Left hindlimb (tissue), 1 donor: Measurements from ENCODE around the gene PACC1.

Experiments used
- DNase-seq: peaks from one replicate; pipeline ENCODE4 v3.0.0-alpha.2; 2018

The PACC1 gene

GRCh38 chr1:212414328-212415106 lies at the start of gene PACC1:
Gene PACC1, minus strand, starts transcription at chr1:212414886. Its CDS starts 129 bp downstream, at chr1:212414757.
- DNase-seq: peak; percentile 92

GRCh38 chr1:212463565-212464285 lies 49.0 kb upstream of the PACC1 start:
- no peak for DNase-seq

GRCh38 chr1:212461916-212462660 lies 47.4 kb upstream of the PACC1 start:
- no peak for DNase-seq

GRCh38 chr1:212460376-212460775 lies 45.7 kb upstream of the PACC1 start:
- DNase-seq: no peak

GRCh38 chr1:212459656-212460055 lies 45.0 kb upstream of the PACC1 start:
- no peak for DNase-seq

GRCh38 chr1:212458817-212459216 lies 44.1 kb upstream of the PACC1 start:
- no peak for DNase-seq

- DNase-seq: no peak
Observed at GRCh38 chr1:212457740-212458338, 43.2 kb upstream of the PACC1 start.

GRCh38 chr1:212455803-212456528 lies 41.3 kb upstream of the PACC1 start:
- DNase-seq: peak; percentile 90

GRCh38 chr1:212455401-212455800 lies 40.7 kb upstream of the PACC1 start:
- DNase-seq: no peak

- no peak for DNase-seq
Observed at GRCh38 chr1:212454741-212455140, 40.1 kb upstream of the PACC1 start.

- no peak for DNase-seq
Observed at GRCh38 chr1:212453156-212453857, 38.6 kb upstream of the PACC1 start.

- DNase-seq: peak; percentile 91
Observed at GRCh38 chr1:212452323-212453155, 37.9 kb upstream of the PACC1 start.

GRCh38 chr1:212451416-212452322 lies 37.0 kb upstream of the PACC1 start:
- no peak for DNase-seq

- peak; percentile 59 for DNase-seq
Observed at GRCh38 chr1:212450331-212450881, 35.7 kb upstream of the PACC1 start.

GRCh38 chr1:212447478-212447877 lies 32.8 kb upstream of the PACC1 start:
- DNase-seq: no peak

- DNase-seq: no peak
Observed at GRCh38 chr1:212446333-212446732, 31.6 kb upstream of the PACC1 start.

GRCh38 chr1:212442408-212442807 lies 27.7 kb upstream of the PACC1 start:
- DNase-seq: no peak

- DNase-seq: no peak
Observed at GRCh38 chr1:212440419-212440818, 25.7 kb upstream of the PACC1 start.

GRCh38 chr1:212438831-212439237 lies 24.1 kb upstream of the PACC1 start:
- no peak for DNase-seq
